CD4-positive, alpha-beta memory T cell (primary cell): ENCODE measurements around the gene TNP2. TPM values are rescaled to one million over a fixed set of nuclear protein-coding genes. Genes with fewer than 3 reads are reported as not detected.
"Not testable (repeated sequence)": the region's sequence is repeated elsewhere in the genome, so short reads cannot be mapped to it uniquely, and the experiment has no call there.

ENCODE experiments used
- CTCF ChIA-PET: fragments of 350-600 bp; sonication (Branson Sonifier 250); formaldehyde crosslinking; loops from one replicate; lab custom pipeline; 2021; ENCODE audit warnings: inconsistent platforms; ENCODE audit not compliant: partially characterized antibody; lab: Charles Lee
- POLR2A ChIA-PET: fragments of 350-600 bp; sonication (Branson Sonifier 250); formaldehyde crosslinking; loops from one replicate; lab custom pipeline; 2021; ENCODE audit not compliant: partially characterized antibody; lab: Charles Lee
- DNase-seq, 5 donors: peaks; one replicate each; pipeline versions ENCODE4 v3.0.0 to v3.0.0-alpha.2; 2020 to 2022; ENCODE audit warnings: mixed read lengths in 1 of 5
- H3K27ac ChIP-seq: one replicate; pipeline ENCODE4 v1.7.0; 2013; ENCODE audit warnings: low read depth, low read length
- H3K27me3 ChIP-seq: 2 replicates; pipeline ENCODE4 v1.7.0; 2013; ENCODE audit warnings: mild to moderate bottlenecking, low read length, moderate library complexity; ENCODE audit not compliant: insufficient read depth
- H3K36me3 ChIP-seq: 2 replicates; pipeline ENCODE4 v1.7.0; 2013; ENCODE audit warnings: mild to moderate bottlenecking, low read length, moderate library complexity; ENCODE audit not compliant: insufficient read depth
- H3K4me1 ChIP-seq: 2 replicates; pipeline ENCODE4 v1.7.0; 2013; ENCODE audit warnings: mild to moderate bottlenecking, low read length, moderate library complexity; ENCODE audit not compliant: insufficient read depth
- H3K4me3 ChIP-seq, 2 donors: one replicate each; pipeline ENCODE4 v1.7.0; 2013; ENCODE audit warnings: low read length in 2 of 2, mild to moderate bottlenecking in 1 of 2
- H3K9me3 ChIP-seq, 2 donors: one replicate each; pipeline ENCODE4 v1.7.0; 2013; ENCODE audit warnings: low read length in 2 of 2, control low read depth in 1 of 2; ENCODE audit not compliant: control insufficient read depth in 1 of 2
- H3K27ac Mint-ChIP-seq, 7 donors: one replicate each; pipeline ENCODE4 v1.8.0; 2020 to 2021; ENCODE audit warnings: mixed read lengths in 7 of 7, mild to moderate bottlenecking in 6 of 7, inconsistent platforms in 3 of 7, moderate library complexity in 3 of 7
- H3K27me3 Mint-ChIP-seq, 2 donors: one replicate each; pipeline ENCODE4 v1.8.0; 2020 to 2021; ENCODE audit warnings: mixed read lengths in 2 of 2
- H3K36me3 Mint-ChIP-seq, 2 donors: one replicate each; pipeline ENCODE4 v1.8.0; 2020 to 2021; ENCODE audit warnings: mixed read lengths in 2 of 2, inconsistent platforms in 1 of 2, mild to moderate bottlenecking in 1 of 2
- H3K4me1 Mint-ChIP-seq, 4 donors: one replicate each; pipeline ENCODE4 v1.8.0; 2020 to 2021; ENCODE audit warnings: mixed read lengths in 4 of 4, mild to moderate bottlenecking in 1 of 4
- H3K4me3 Mint-ChIP-seq, 8 donors: one replicate each; pipeline ENCODE4 v1.8.0; 2020 to 2021; ENCODE audit warnings: mixed read lengths in 8 of 8, mild to moderate bottlenecking in 7 of 8, moderate library complexity in 6 of 8, inconsistent platforms in 3 of 8
- H3K9me3 Mint-ChIP-seq, 8 donors: one replicate each; pipeline ENCODE4 v1.8.0; 2020 to 2021; ENCODE audit warnings: mixed read lengths in 8 of 8, mild to moderate bottlenecking in 5 of 8, inconsistent platforms in 3 of 8, moderate library complexity in 1 of 8
- intact Hi-C: fragments of 100-400 bp; cut with micrococcal nuclease; formaldehyde crosslinking; loops from one replicate; pipeline ENCODE4 v1.15.1; 2023
- polyA plus RNA-seq, 2 donors: library from polyadenylated mRNA; unstranded; fragments of 300-500 nt; fragmentation: Illumina TruSeq; gene quantifications; one replicate each; pipeline ENCODE4 v1.2.3, GENCODE V29; 2021
- total RNA-seq, 2 experiments: library from RNA; stranded (reverse); gene quantifications; one replicate each; pipeline ENCODE4 v1.2.3, GENCODE V29; 2021

Gene TNP2
- total and polyA plus RNA-seq, 4 experiments from 2014 or later = not detected

DNA sequence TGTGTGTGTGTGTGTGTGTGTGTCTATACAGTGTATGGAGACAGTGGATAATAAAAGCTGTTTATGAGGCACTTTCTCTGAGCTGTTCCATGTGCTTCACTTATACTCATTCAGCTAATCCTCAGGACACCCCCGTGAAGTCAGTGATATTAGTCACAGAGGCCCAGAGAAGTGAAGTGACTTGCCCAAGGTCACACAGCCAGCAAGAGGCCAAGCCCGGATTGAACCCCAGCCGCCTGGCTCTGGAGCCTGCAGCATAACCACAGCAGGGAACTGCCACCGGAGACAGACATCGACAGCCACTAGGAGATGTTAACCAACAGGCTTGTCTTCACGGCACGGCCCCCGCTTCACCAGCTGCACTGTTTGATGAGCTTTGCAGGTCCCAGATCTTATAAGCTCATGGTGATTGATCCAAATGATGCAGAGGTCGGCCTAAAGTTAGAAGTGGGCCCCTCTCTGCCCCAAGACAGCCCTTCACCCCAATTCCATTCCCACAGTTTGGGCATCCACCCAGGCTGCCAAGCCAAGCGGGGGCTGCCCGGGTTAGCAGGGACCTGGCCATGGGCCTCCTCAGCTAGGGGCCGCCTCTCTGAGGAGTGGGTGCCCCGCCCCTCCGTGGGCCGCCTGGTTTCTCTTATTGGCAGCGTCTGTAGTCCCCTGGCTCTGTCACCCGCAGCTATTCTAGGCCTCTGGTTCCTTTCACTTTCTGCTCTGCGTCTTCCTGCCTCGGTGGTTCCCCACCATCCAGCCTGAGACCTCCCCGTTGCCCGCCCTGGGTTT lies 44.0 kb downstream of the TNP2 start:
- no peaks in the 10 kb centered on the region for H3K27me3 ChIP-seq
- no peaks in the 10 kb centered on the region for H3K36me3 ChIP-seq
- H3K9me3 ChIP-seq = no peaks in the 10 kb centered on the region
- peaks cover 46% of the 10 kb centered on the region for H3K4me1 ChIP-seq
- peak overlapping the region; percentile 92 to 99 (median 98) for H3K27ac Mint-ChIP-seq
- intact Hi-C loops = loop anchor here (1.0 kb wide), 2 partner anchors 8 to 30 kb away; no protein-coding TSS in a partner anchor
- no peaks in the 10 kb centered on the region for H3K27me3 Mint-ChIP-seq
- ChIA-PET CTCF (interaction anchor here (0.7 to 3.7 kb wide), 10 partner anchors 8 to 260 kb away, joined by 3 to 69 read pairs (median 6); partner anchors contain the start of gene SOCS1), POLR2A (interaction anchor here (0.7 to 6.0 kb wide), 13 partner anchors 9 to 517 kb away, joined by 3 to 283 read pairs (median 4); partner anchors contain the start of genes SOCS1 and TXNDC11)
- peak overlapping the region; percentile 48 to 56 for H3K4me3 ChIP-seq
- peak; percentile 76 to 86 (median 83) for DNase-seq
- H3K4me1 Mint-ChIP-seq = peaks cover 29 to 64% (median 45%) of the 10 kb centered on the region in 4 donors
- H3K36me3 Mint-ChIP-seq = no peaks in the 10 kb centered on the region
- peak overlapping the region; percentile 70 to 92 (median 80) for H3K4me3 Mint-ChIP-seq
- peak overlapping the region; percentile 75 for H3K27ac ChIP-seq
- peaks cover 0 to 4% (median 0%) of the 10 kb centered on the region in 8 donors for H3K9me3 Mint-ChIP-seq

DNA sequence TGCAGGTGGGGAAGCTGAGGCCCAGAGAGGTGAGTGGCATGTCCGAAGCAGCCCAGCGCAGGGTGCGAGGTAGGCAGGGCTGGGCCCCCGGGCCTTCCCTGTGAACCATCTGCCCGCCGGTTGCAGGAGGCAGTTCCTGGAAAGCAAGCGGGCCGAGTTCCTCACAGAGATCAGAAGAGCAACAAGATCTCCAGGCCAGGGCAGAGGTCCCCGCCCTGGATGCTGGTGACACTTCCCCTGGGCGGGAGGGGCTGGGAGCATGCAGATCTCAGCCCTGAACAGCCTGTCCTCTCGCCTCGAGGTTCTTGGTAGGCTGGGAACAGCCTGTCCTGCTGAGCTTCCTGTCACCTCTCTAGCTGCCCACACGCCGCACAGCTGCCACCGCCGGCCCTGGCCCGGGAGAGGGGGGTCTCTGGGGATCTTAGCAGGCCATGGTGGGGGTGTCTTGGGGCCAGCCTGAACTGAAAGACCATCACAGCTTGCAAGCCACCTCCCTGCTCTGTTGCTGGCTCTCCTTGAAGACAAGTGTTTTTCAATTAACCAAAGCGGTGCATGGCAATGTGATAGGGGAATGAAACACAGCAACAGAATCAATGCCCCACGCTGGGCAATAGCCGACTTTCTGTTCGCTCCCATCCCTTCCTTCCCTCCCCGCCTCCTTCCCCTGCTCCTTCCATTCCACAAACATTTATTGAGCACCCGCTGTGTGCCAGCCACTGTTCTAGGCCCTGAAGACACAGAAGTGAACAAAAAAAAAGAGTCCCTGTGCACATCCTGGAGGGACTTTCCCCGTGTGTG lies 44.8 kb downstream of the TNP2 start:
- CTCF ChIA-PET = interaction anchor here (0.7 to 3.7 kb wide), 10 partner anchors 9 to 259 kb away, joined by 3 to 69 read pairs (median 6); partner anchors contain the start of gene SOCS1
- peak overlapping the region; percentile 75 for H3K27ac ChIP-seq
- no peaks in the 10 kb centered on the region for H3K27me3 Mint-ChIP-seq
- peak overlapping the region; percentile 70 to 92 (median 80) for H3K4me3 Mint-ChIP-seq
- peak; percentile 59 to 72 (median 63) for DNase-seq
- no peaks in the 10 kb centered on the region for H3K36me3 ChIP-seq
- H3K4me3 ChIP-seq = peak overlapping the region in 1 of 2 donors; percentile 56
- H3K4me1 Mint-ChIP-seq = peaks cover 27 to 60% (median 43%) of the 10 kb centered on the region in 4 donors
- intact Hi-C loops = no loop called here
- H3K9me3 Mint-ChIP-seq = peaks cover 0 to 2% (median 0%) of the 10 kb centered on the region in 8 donors
- H3K9me3 ChIP-seq = no peaks in the 10 kb centered on the region
- POLR2A ChIA-PET = interaction anchor here (0.7 to 6.0 kb wide), 12 partner anchors 9 to 518 kb away, joined by 3 to 283 read pairs (median 4); partner anchors contain the start of genes SOCS1 and TXNDC11
- H3K36me3 Mint-ChIP-seq = no peaks in the 10 kb centered on the region
- peak overlapping the region; percentile 92 to 99 (median 98) for H3K27ac Mint-ChIP-seq
- peaks cover 41% of the 10 kb centered on the region for H3K4me1 ChIP-seq
- H3K27me3 ChIP-seq = no peaks in the 10 kb centered on the region

- H3K27ac ChIP-seq, CTCF ChIA-PET, intact Hi-C loops, H3K27me3 Mint-ChIP-seq, H3K4me3 Mint-ChIP-seq, POLR2A ChIA-PET, DNase-seq, H3K4me3 ChIP-seq, H3K27me3 ChIP-seq, H3K36me3 ChIP-seq: not testable (repeated sequence)
- peaks cover 33% of the 10 kb centered on the region for H3K4me1 ChIP-seq
- Mint-ChIP-seq H3K9me3 (peaks cover 0 to 22% (median 6%) of the 10 kb centered on the region in 8 donors), H3K27ac (peak overlapping the region in 2 of 7 donors; percentile 1 to 15), H3K36me3 (peaks cover 0 to 10% of the 10 kb centered on the region in 2 donors), H3K4me1 (peaks cover 21 to 44% (median 33%) of the 10 kb centered on the region in 4 donors)
- peaks cover 0 to 12% of the 10 kb centered on the region in 2 donors for H3K9me3 ChIP-seq
Observed at GRCh38 chr16:11220507-11220906, 48.6 kb downstream of the TNP2 start.

DNA sequence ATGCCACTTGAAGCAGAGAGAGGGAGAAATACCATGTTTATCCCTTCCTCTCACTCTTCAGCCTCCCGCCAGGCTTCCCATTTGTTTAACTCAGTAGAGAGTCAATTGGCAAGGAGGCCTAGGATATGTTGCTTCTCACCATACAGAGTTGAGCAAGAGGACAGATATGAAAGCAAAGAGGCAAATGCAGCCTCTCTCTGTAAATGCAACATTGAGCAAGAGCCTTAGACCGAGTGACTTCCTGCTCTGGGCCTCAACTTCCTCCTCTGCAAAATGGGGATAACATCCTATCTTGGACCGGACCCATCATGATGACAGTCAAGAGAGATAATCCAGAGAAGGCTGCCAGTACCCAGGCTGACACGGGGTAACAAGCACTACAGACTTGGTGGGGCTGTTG lies 49.9 kb downstream of the TNP2 start:
- Histone ChIP-seq H3K27ac (no peak overlapping the region), H3K4me1 (peaks cover 20% of the 10 kb centered on the region), H3K27me3 (no peaks in the 10 kb centered on the region), H3K36me3 (no peaks in the 10 kb centered on the region), H3K9me3 (peaks cover 0 to 12% of the 10 kb centered on the region in 2 donors), H3K4me3 (no peak overlapping the region)
- Mint-ChIP-seq H3K4me3 (no peak overlapping the region), H3K27me3 (no peaks in the 10 kb centered on the region), H3K9me3 (peaks cover 0 to 22% (median 5%) of the 10 kb centered on the region in 8 donors), H3K36me3 (peaks cover 0 to 10% of the 10 kb centered on the region in 2 donors), H3K4me1 (peaks cover 11 to 31% (median 21%) of the 10 kb centered on the region in 4 donors), H3K27ac (peak overlapping the region in 1 of 7 donors; percentile 29)
- intact Hi-C loops = no loop called here
- ChIA-PET POLR2A (no interaction called here), CTCF (interaction anchor here (1.0 to 3.3 kb wide), 3 partner anchors 15 to 39 kb away, joined by 3 to 18 read pairs (median 3); partner anchors contain the start of gene SOCS1)
- DNase-seq = no peak

- Histone ChIP-seq H3K27ac (no peak overlapping the region), H3K4me3 (no peak overlapping the region), H3K27me3 (no peaks in the 10 kb centered on the region), H3K36me3 (no peaks in the 10 kb centered on the region), H3K9me3 (peaks cover 0 to 12% of the 10 kb centered on the region in 2 donors), H3K4me1 (peaks cover 14% of the 10 kb centered on the region)
- peaks cover 0 to 22% (median 5%) of the 10 kb centered on the region in 8 donors for H3K9me3 Mint-ChIP-seq
- H3K4me3 Mint-ChIP-seq = no peak overlapping the region
- POLR2A ChIA-PET = interaction anchor here (2.3 kb wide), 1 partner anchor 37 kb away, joined by 11 read pairs; the partner anchor contains the start of gene SOCS1
- peaks cover 8 to 25% (median 17%) of the 10 kb centered on the region in 4 donors for H3K4me1 Mint-ChIP-seq
- H3K27ac Mint-ChIP-seq = peak overlapping the region in 1 of 7 donors; percentile 64
- peaks cover 0 to 10% of the 10 kb centered on the region in 2 donors for H3K36me3 Mint-ChIP-seq
- intact Hi-C loops = no loop called here
- no peaks in the 10 kb centered on the region for H3K27me3 Mint-ChIP-seq
- CTCF ChIA-PET = interaction anchor here (0.6 to 3.3 kb wide), 3 partner anchors 10 to 37 kb away, joined by 3 to 18 read pairs (median 3); partner anchors contain the start of gene SOCS1
- DNase-seq = no peak
Observed at GRCh38 chr16:11218604-11218962, 50.5 kb downstream of the TNP2 start.
